SK-N-SH (cell line): ENCODE data around the gene OSBPL10.

ENCODE experiments used
- CHD2 ChIP-seq: fragments of 150-350 bp; IDR thresholded peaks from 2 replicates; pipeline ENCODE4 v1.6.1; 2018; ENCODE audit warnings: low read length; ENCODE audit not compliant: partially characterized antibody
- EP300 ChIP-seq, 2 experiments: IDR thresholded peaks; 2 replicates each; pipeline versions ENCODE4 v1.4.0 to v1.6.1; 2012; ENCODE audit warnings: borderline replicate concordance in 1 of 2, low read depth in 1 of 2, low read length in 1 of 2
- EZH2phosphoT487 ChIP-seq: fragments of 200-600 bp; sonication (generic); IDR thresholded peaks from 2 replicates; pipeline ENCODE4 v1.6.1; 2017; ENCODE audit warnings: low read depth, mixed run types, mild to moderate bottlenecking, antibody characterized with exemption, moderate library complexity, borderline replicate concordance
- FOXJ3 ChIP-seq: sonication (generic); formaldehyde crosslinking; IDR thresholded peaks from 2 replicates; pipeline ENCODE4 v1.5.1; 2020; ENCODE audit warnings: mild to moderate bottlenecking, missing genetic modification reagents
- JUND ChIP-seq: IDR thresholded peaks from 2 replicates; pipeline ENCODE4 v1.4.0; 2012
- POLR2AphosphoS5 ChIP-seq: IDR thresholded peaks from 2 replicates; pipeline ENCODE4 v1.6.1; 2012; ENCODE audit warnings: low read depth, low read length
- RCOR1 ChIP-seq: fragments of 150-350 bp; IDR thresholded peaks from 2 replicates; pipeline ENCODE4 v1.6.1; 2017; ENCODE audit warnings: antibody characterized with exemption, low read length
- REST ChIP-seq: IDR thresholded peaks from 2 replicates; pipeline ENCODE4 v1.6.1; 2012; ENCODE audit warnings: mild to moderate bottlenecking, low read depth, low read length, moderate library complexity
- SIN3A ChIP-seq: IDR thresholded peaks from 2 replicates; pipeline ENCODE4 v1.6.1; 2012; ENCODE audit warnings: low read depth, mild to moderate bottlenecking, low read length, moderate library complexity, borderline replicate concordance
- TAF1 ChIP-seq: IDR thresholded peaks from 2 replicates; pipeline ENCODE4 v1.6.1; 2012; ENCODE audit warnings: low read depth, mild to moderate bottlenecking, low read length, moderate library complexity, borderline replicate concordance
- TCF12 ChIP-seq: IDR thresholded peaks from 2 replicates; pipeline ENCODE4 v1.4.0; 2012
- TEAD4 ChIP-seq: IDR thresholded peaks from 2 replicates; pipeline ENCODE4 v1.4.0; 2012; ENCODE audit warnings: mild to moderate bottlenecking, borderline replicate concordance; ENCODE audit not compliant: insufficient read depth
- USF2 ChIP-seq: fragments of 150-350 bp; IDR thresholded peaks from 2 replicates; pipeline ENCODE4 v1.6.1; 2017; ENCODE audit warnings: antibody characterized with exemption, low read length, low read depth, borderline replicate concordance
- TF ChIP-seq, protein P1 (sequence below): fragments of 200-600 bp; sonication (generic); IDR thresholded peaks from 2 replicates; pipeline ENCODE4 v1.6.1; 2017; ENCODE audit warnings: antibody characterized with exemption, mild to moderate bottlenecking, moderate library complexity

DNA sequence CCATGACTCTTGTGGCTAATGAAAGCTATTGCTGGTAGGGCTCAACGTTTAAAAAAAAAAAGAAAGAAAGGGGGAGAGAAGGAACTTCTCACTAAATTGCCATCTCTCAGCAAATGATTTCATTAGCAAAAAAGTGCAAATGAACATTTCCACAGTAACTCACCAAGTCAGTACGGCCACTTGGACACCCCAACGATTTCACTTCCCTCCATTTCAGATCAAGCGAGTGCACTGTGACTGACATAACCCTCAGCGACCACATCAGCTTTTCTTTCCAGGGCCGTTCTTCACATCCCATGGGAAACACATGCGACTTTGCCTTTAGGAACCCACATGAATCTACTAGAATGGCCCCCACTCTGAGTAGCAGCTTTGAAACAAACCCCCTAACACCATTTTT, 71.6 kb downstream of the OSBPL10 start:
- no peak for TF ChIP-seq POLR2AphosphoS5
- TF ChIP-seq, protein P1, sequence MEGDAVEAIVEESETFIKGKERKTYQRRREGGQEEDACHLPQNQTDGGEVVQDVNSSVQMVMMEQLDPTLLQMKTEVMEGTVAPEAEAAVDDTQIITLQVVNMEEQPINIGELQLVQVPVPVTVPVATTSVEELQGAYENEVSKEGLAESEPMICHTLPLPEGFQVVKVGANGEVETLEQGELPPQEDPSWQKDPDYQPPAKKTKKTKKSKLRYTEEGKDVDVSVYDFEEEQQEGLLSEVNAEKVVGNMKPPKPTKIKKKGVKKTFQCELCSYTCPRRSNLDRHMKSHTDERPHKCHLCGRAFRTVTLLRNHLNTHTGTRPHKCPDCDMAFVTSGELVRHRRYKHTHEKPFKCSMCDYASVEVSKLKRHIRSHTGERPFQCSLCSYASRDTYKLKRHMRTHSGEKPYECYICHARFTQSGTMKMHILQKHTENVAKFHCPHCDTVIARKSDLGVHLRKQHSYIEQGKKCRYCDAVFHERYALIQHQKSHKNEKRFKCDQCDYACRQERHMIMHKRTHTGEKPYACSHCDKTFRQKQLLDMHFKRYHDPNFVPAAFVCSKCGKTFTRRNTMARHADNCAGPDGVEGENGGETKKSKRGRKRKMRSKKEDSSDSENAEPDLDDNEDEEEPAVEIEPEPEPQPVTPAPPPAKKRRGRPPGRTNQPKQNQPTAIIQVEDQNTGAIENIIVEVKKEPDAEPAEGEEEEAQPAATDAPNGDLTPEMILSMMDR = no peak
- no peak for TF ChIP-seq EZH2phosphoT487
- TF ChIP-seq RCOR1 = no peak
- TF ChIP-seq JUND = no peak
- TF ChIP-seq EP300 (IDR thresholded peaks at IDR 0.05; ENCODE audit: borderline replicate concordance in 1 of 2, low read depth in 1 of 2, low read length in 1 of 2) = no peak
- no peak for TF ChIP-seq REST
- TF ChIP-seq TEAD4 = no peak
- no peak for TF ChIP-seq TAF1
- TF ChIP-seq USF2 = no peak
- TF ChIP-seq TCF12 = no peak
- no peak for TF ChIP-seq SIN3A
- TF ChIP-seq CHD2 = no peak
- no peak for TF ChIP-seq FOXJ3
